Activated CD4-positive, CD25-positive, alpha-beta regulatory T cell treated with anti-CD3 and anti-CD28 coated beads, Interleukin-2, amount 50 U/mL, for 72 hours (primary cell): ENCODE data around the gene SPATS2.
"Not testable (repeated sequence)": the region's sequence is repeated elsewhere in the genome, so short reads cannot be mapped to it uniquely, and the experiment has no call there.

Experiments used
- DNase-seq: peaks from one replicate; pipeline ENCODE4 v3.0.0; 2021

The SPATS2 gene

DNA sequence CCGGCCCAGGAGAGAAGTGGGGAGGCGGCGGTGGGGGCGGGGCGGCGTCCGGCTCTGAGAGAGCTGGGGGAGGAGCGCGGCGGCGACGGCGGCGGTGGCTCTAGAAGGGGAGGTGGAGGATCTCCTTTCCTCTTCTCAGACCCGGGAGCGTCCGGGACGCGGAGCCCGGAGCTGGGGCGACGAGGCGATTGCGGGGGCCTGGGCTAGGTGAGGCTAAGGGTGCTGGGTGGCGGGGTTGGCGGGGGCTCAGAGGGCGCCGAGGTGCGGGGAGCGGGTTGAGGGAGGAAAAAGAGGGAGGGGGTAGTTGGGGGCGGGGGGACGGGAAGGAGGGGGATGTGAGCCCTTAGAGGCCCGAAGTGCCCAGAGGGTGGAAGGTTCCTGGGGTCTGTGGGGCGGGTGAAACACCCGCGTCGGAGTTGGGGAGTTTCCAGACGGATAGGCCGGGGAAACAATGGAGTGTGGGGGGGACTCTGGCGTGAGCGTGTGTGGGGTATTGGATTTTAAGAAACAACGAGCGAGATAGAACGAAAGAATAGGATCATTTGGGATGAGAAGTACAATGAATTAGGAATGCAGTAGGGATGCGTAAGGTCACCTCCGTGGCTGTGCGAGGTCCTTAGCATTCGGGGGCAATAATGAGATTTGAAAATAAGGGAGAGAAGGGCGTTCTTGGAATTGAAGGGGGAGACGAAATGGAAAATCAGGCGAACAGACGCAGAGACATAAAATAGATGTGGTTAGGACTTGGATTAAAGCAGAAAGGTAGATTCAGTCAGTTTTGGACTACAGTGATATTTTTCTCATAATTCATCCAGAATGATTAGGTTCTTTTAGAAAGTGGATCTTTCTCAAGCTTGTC is at the start of gene SPATS2:
Gene SPATS2, plus strand, starts transcription at position 82 of the 859 bp plus-strand sequence. CDS start 93,551 bp downstream, outside the sequence.
- no peak for DNase-seq

DNA sequence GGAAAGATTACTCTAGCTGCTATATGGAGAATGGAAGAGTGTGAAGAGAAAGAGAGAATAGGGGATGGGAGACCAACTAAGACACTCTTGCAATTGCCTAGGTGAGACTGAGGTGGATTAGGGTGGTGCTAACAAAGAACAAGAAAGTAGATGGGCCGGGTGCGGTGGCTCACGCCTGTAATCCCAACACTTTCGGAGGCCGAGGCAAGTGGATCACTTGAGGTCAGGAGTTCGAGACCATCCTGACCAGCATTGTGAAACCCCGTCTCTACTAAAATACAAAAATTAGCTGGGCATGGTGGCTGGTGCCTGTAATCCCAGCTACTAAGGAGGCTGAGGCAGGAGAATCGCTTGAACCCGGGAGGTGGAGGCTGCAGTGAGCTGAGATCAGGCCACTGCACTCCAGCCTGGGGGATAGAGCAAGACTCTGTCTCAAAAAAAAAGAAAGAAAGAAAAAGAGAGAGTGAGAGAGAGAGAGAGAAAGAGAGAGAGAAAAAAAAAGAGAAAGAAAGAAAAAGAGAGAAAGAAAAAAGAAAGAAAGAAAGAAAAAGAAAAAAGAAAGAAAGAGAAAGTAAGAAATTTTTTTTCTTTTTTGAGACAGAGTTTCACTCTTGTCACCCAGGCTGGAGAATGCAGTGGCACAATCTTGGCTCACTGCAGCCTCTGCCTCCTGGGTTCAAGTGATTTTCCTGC is 46.7 kb upstream of the SPATS2 start:
- not testable (repeated sequence) for DNase-seq

DNA sequence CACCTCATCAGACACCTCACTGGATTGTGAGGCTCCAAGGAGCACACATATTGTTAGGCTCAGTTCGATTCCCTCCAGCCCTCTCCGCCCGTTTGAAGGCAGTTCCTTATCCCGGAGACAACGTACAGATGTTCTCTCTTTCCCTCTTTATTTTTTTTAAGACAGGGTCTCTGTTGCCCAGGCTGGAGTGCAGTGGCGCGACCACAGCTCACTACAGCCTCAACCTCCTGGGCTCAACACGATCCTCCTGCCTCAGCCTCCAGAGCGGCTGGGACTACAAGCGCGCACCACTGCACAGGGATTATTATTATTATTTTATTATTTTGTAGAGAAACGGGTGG is 44.9 kb upstream of the SPATS2 start:
- DNase-seq: no peak

DNA sequence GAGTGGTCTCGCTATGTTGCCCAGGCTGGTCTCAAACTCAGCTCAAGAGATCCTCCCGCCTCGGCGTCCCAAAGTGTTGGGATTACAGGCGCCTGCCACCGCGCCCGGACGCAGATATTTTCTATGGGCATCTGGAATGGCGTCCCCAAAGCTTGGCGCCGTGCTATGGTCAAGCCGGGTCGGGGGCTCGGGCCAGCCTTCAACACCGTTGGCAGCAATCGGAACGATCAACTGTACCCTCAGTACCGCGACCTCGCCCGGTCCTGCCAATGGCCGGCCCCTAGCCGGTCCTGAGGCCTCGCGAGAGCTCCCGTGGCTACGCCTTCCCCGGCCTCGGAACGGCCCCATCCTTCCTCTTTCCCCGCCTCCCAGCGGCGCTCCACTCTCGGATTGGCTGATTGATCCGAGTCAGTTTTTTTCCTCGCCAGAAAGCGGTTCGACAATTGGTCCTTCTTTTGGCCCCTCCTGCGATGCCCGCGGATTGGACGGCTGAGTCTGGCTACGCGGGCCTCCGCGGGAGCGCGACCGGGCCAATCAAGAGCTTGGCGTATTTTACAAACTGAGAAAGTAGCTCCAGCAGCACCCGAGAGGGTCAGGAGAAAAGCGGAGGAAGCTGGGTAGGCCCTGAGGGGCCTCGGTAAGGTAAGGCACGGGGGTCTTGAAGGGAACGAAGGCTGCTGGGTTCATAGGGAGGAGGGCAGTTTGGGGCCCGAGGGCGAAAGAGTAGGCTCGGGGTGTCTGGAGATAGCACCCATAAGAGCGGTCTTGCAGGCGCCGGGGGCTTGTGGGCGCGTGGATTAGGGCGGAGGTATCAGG is 44.3 kb upstream of the SPATS2 start, which contains the start of gene TROAP:
Gene TROAP, plus strand, starts transcription at position 548 of the 816 bp plus-strand sequence. CDS start 354 bp downstream, outside the sequence.
- DNase-seq: peak; percentile 95

DNA sequence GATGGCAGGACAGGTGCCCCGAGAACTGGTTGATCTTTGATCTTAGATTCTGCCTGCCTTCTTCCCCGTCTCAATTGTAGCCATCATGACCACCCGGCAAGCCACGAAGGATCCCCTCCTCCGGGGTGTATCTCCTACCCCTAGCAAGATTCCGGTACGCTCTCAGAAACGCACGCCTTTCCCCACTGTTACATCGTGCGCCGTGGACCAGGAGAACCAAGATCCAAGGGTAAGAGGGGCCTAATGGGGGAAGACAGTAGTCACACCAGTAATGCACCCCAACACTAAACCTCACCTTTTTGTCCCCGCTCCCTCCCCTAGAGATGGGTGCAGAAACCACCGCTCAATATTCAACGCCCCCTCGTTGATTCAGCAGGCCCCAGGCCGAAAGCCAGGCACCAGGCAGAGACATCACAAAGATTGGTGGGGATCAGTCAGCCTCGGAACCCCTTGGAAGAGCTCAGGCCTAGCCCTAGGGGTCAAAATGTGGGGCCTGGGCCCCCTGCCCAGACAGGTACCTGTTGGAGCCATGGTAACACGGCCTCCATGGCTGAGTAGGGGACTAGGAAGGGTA is 43.7 kb upstream of the SPATS2 start:
- no peak for DNase-seq

DNA sequence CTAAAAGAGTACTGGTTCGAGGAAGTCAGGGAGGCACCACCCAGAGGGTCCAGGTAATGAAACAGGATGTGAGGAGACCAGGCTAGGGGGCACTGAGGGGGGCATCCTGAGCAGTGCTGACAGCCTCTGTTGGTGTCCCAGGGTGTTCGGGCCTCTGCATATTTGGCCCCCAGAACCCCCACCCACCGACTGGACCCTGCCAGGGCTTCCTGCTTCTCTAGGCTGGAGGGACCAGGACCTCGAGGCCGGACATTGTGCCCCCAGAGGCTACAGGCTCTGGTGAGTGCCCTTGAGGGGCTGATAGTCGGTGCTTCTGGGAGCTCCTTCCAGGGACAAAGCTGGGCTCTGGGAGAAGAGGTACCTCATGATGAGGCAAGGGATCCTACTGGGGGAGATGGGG is 41.7 kb upstream of the SPATS2 start:
- DNase-seq: no peak

DNA sequence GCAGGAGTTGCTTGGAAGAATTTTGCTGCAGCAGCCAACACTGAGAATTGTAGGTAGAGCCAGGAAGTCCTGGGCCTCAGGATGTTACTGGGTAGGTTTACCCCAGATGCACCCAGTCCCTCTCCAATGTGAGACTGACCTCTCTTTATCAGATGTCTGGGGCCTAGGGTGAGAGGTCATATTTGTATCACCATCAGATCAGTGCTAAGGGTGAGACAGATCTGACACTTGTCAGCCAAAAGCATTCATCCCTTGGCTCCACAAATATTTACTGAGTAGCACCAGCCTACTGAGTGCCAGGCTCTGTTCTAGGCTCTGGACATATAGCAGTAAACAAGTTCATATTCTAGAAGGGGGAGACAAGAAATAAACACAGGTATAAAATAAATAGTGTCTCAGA is 39.9 kb upstream of the SPATS2 start:
- no peak for DNase-seq

DNA sequence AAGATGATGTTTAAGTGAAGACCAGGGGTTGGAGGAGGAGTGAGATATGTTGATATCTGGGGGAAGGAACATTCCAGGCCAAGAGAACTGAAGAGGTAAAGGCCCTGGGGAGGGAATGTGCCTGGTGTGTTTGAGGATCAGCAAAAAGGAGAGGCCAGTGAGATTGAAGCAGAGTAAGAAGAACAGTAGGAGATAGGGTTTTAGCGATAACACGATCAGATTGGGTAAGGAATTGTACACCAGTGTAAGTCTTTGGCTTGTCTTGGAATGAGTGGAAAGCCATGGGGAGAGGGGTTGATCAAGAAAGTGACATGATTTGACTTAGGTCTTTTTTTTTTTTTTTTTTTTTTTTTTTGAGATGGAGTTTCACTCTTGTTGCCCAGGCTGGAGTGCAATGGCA is 39.4 kb upstream of the SPATS2 start:
- no peak for DNase-seq

DNA sequence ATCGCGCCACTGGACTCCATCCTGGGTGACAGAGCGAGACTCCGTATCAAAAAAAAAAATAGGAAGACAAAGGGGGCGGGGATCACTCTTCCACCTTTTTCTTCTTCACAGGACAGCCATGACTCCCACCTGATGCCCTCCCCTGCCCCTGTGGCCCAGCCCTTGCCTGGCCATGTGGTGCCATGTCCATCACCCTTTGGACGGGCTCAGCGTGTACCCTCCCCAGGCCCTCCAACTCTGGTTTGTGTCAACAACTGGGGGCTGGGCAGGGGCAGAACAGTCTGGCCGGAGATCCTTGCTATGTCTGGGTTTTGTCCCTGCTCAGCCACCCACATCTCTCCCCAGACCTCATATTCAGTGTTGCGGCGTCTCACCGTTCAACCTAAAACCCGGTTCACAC is 38.4 kb upstream of the SPATS2 start:
- DNase-seq: no peak

DNA sequence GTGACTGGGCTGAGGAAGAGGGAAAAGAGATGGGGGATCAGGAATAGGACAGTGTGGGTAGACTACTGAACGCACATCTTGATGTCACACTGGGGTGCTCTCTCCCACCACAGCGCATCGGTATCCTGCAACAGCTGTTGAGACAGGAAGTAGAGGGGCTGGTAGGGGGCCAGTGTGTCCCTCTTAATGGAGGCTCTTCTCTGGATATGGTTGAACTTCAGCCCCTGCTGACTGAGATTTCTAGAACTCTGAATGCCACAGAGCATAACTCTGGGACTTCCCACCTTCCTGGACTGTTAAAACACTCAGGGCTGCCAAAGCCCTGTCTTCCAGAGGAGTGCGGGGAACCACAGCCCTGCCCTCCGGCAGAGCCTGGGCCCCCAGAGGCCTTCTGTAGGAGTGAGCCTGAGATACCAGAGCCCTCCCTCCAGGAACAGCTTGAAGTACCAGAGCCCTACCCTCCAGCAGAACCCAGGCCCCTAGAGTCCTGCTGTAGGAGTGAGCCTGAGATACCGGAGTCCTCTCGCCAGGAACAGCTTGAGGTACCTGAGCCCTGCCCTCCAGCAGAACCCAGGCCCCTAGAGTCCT is 37.1 kb upstream of the SPATS2 start:
- no peak for DNase-seq

DNA sequence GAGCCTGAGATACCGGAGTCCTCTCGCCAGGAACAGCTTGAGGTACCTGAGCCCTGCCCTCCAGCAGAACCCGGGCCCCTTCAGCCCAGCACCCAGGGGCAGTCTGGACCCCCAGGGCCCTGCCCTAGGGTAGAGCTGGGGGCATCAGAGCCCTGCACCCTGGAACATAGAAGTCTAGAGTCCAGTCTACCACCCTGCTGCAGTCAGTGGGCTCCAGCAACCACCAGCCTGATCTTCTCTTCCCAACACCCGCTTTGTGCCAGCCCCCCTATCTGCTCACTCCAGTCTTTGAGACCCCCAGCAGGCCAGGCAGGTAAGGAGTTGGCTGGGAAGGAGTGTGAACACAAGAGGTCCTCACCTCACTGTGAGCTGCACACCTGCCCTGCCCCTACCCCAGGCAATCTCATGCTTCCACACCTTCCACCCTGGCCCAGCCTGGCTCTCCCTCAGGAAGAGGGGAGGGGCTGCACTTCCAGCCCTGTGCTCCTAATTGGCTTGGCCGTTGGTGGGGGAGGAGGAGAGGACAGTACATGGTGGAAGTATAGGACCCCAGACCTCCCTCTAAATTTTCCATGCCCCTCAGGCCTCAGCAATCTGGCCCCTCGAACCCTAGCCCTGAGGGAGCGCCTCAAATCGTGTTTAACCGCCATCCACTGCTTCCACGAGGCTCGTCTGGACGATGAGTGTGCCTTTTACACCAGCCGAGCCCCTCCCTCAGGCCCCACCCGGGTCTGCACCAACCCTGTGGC is 36.5 kb upstream of the SPATS2 start:
- DNase-seq: no peak

DNA sequence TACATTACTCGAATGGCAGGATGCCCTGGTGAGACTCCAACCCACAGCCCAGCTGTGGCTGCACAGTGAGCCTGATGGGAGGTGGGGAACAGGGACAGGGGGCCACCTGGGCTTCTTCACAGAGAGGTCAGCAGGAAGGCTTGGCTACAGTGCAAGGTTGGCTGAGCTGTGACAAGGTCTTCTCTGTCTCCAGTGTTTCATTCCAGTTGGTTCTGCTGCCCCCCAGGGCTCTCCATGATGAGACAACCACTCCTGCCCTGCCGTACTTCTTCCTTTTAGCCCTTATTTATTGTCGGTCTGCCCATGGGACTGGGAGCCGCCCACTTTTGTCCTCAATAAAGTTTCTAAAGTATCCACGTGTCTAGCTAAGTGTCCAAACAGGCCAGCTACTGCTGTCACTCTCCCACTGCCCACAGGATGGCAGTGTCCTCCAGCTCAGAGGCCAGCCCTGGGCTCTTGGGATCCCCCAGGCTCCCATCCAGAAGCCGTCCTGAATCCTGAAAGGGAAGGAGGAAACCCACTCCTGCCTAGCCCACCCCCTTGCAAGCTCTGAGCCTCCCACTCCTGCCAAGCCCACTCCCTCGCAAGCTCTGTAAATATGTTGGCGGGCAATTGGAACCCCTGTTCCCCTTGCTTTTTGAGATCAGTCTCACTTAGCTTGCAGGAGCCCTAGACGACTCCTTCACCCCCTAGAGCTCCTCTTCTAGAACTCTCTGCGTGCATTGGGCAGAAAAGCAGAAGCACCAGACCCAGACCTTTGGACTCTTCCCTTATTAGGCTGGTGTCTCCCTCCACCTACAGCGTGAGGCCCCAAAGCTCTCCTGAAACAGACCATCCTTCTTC is 35.7 kb upstream of the SPATS2 start:
- DNase-seq: no peak

DNA sequence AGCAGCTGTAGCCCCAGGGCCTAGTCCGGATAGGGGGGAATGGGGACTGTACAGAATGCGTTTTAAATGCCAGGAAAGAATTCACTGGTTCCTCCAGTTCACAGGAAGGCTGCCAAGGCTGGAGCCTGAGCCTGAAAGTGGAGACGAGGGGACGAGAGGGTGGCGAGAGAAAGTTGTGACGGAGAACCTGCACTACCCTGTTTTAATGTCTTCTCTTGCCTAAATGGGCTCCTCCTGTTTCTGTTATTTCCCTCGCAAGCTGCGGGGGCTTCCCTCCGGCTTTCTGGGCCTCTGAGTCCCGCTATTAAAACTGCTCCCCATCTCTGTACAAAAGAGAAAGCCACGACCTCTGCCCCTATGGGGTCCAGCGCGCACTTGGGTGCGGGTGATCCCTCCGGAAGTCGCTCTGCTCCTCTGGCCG is 34.8 kb upstream of the SPATS2 start:
- no peak for DNase-seq

DNA sequence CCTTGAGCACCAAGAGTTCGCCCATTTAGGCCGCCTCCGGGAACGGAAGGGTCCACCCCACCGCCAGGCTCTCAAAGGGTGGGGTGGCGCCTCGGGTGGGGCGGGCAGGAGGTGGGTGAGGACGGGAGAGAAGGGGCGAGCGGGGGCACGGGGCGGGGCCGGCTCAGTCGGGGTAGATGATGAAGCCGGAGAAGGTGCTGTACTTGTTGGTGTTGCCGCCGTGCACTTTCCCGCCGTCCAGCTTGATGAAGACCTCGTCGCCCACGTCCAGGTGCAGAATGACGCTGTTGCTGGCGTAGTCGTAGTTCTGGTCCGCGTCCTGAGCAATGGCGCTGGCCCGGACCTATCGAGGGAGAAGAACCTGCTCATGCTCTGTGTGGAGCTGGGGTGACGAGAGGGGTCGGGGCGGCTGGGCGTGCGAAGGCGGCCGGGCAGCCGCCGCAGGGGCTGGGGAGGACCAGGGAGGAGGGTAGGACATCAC is 34.3 kb upstream of the SPATS2 start:
- DNase-seq: no peak

DNA sequence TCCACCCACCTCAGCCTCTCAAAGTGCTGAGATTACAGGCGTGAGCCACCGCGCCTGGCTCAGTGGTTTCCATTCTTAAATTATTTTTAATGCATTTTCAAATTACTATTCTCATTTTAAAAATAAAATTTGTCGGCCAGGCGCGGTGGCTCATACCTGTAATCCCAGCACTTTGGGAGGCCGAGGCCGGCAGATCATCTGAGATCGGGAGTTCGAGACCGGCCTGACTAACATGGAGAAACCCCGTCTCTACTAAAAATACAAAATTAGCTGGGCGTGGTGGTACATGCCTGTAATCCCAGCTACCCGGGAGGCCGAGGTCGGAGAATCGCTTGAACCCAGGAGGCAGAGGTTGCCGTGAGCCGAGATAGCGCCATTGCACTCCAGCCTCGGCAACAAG is 33.5 kb upstream of the SPATS2 start:
- DNase-seq: not testable (repeated sequence)

DNA sequence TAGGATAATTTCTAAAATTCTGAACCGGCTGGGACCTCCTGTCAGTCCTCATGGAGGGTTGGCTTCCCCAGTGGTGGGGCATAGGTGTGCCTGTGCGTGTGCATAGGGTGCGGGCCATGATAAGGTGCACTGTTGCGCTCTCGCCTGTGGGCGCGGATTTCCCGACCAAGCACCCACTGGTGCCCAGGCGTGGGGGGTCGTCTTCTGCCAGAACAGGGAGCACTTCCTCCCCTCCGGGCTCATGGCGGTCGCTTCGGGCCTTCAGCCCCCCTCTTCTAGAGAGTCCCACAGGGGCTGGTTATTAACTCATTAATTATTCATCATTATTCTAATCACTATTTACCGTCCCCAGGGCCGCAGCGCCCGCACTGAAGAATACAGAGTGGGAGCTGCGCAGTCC is 33.0 kb upstream of the SPATS2 start:
- no peak for DNase-seq

DNA sequence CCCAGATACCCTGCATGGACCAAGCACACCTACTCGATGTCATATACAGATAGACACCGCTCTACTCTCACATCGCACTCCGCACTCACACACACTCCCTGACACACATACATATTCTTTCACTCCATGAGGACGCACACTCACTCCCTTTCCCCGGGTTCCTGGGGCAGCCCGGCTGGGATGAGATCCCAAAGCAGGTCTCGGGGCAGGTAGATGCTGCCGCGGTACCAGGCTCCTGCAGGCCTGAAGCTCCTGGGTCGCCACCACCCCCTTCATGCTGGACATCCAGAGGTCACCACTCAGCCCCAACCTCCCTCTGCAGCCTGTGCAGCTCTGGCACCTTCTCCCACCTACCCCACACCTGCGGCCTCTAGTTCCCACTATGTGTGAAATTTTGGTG is 32.6 kb upstream of the SPATS2 start:
- DNase-seq: no peak

DNA sequence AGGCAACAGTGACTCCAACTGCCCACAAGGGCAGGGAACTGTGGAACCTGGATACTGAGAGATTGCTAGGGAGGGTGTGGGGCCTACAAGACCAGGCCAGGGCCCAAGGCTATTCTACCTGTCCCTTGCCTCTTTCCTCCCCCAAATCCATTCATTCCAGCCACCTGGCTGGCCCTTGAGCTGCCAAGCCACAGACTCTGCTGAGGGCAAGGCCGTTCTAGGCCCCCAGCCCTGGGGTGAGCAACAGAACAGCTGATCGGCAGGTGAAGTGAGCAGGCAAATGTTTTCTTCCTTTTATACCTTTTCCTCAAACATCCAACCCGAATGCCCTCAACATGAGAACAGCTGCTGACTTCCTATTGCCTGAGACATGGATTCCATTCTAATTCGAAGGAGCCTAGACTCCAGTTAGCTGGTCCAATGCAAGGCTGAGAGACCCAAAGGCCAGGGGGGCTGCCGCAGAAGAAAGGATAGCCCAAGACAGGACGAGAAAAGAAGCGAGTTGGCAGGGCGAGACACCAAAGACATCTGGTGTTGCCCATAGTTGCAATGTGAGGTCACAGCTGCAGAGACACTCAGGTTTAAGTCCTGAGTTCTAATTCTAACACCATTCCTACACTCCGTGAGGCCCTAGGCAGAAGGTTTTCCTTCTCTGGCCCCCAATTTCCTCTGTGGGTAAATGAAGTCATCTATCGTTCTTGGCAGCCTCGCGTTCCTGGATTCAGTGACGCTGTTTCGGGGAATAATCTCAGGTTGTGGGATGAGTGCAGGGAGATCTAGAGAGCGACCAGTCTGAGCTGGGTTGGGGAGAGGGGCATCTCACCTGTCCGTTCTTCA is 31.9 kb upstream of the SPATS2 start:
- DNase-seq: no peak

DNA sequence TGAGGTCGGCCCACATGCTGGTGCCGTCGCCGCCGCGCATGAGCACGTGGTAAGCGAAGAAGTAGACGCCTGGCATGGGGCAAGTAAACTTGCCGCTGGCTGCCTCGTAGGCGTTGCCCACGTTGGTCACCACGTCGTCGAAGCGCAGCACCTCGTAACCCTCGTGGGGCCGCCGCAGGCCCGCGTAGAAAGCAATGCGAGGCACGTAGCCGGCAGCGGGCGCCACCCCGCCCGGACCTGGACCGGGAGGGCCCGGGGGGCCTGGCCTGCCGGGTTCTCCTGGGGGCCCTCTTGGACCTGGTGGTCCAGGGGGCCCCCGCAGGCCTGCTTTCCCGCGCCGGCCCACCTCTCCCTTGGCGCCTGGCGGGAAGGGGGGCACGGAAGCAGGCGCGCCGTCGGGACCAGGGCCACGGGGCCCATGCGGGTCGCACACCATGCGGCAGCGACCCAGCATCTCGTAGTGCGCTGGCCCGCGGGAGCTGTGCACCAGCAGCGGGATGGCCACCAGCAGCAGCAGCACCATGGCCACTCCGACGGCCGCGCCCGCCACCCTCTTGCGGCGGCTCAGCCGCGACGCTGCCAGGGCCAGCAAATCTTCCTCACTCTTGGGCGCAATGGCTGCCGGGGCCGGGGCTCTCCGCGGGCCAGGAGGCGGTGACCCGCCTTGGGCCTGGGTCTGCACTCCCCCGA is 31.2 kb upstream of the SPATS2 start:
- no peak for DNase-seq
